Measurements from ENCODE around the gene PRDM16.

Gene PRDM16

DNA sequence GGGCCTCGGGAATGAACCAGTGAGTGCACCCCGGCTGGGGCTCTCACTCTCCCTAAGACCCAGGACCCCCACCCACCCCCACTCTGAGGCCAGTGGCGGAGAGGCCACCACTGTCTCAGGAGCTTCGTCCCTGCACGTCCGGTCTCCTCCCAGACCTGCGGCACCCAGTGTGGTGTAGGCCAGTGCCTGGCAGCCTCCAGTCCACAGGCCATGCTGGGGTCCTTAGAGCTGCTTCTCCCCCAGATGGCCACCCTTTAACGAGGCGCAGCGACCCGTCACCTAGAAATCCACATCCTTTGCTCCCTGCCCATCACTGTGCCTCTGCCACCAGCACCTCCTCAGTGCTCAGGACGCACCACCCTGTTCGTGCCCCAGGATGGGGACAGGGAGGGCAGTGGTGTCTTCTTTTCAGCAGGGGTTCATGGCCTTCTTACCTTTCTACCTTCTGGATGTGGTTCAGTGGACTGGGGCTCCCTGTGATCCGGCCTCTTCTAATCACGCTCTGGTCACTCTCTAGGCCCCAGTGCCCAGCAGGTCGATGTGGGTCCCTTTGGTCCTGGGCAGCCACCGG is 253.5 kb downstream of the PRDM16 start:
- no peak for DNase-seq (ENCODE audit: low read depth)

DNA sequence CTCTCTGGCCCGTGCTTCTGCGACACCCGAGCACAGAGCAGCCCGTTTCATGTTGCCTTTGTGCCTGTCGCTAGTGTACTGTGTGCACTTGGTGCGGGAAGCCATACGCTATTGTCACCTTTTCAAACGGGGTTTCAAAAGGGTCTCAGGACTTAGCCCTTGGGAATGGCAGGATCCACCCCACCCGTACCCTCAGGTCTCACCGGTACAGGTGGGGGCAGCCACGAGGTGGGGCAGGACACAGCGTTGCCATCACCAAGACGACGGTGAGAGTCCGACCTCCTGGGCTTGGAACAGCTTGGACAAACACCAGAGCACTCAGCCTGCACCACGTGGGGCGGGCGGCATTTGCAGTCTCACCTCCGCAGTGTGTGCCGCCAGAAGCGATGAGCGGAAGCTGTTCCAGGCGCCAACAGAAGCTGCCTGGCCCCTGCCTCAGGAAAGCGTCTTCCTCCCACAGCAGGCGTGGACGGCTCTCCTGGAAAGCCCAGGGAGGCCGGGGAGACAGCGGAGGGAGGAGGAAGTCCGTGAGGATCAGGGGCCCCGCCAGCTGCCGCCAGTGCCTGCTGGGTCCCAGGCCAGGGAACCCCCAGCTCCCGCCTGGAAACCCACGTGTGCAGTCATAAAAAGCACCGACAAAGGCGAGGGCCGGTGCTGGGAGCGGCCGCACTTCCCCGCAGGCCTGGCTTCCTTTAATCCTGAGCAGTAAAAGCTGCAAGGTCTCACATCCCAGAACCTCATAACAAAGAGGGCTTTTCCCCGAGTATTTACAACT is 254.2 kb downstream of the PRDM16 start:
- no peak for DNase-seq (ENCODE audit: low read depth)

DNA sequence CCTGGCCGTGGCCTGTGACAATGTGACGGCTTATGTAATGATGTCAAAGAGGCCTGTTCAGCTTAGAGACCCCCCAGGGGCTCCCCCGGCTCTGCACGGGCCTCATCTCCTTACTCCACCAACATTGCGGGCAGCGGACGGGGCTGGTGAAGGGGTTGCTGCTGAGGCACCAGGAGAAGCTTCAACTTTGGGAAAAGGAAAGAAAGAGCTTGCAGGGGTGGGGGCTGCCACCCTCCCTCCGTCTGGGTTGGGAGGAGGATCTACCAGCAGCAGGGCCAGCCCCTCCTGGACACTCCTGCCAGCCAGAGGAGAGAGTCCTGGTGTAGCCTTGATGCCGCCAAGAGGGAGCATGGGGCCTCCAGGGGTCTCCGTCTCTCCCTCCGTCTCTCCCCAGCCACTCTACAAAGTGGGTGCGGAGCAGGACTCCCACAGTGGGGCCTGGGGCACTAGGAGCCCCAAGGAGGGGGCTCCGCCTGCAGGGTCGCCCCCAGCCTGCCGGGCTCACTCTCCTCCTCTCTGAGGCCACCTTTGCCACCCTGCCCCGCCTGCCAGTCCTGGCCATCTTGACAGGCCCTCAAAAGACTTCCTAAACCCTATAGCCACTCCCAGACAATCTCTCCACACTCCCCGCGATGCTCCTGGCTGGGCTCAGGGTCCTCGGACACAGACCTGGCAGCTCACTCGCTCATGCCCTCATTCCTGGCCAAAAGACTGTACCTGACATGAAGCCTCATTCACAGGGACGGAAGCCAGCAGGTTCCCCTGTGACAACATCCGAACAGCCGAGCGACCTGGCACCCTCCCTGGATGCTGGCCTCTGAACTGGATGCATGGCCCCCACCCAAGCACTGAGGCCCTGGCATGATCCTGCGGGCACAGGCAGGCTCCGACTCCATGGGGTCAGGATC is 255.0 kb downstream of the PRDM16 start:
- DNase-seq (ENCODE audit: low read depth) = no peak

DNA sequence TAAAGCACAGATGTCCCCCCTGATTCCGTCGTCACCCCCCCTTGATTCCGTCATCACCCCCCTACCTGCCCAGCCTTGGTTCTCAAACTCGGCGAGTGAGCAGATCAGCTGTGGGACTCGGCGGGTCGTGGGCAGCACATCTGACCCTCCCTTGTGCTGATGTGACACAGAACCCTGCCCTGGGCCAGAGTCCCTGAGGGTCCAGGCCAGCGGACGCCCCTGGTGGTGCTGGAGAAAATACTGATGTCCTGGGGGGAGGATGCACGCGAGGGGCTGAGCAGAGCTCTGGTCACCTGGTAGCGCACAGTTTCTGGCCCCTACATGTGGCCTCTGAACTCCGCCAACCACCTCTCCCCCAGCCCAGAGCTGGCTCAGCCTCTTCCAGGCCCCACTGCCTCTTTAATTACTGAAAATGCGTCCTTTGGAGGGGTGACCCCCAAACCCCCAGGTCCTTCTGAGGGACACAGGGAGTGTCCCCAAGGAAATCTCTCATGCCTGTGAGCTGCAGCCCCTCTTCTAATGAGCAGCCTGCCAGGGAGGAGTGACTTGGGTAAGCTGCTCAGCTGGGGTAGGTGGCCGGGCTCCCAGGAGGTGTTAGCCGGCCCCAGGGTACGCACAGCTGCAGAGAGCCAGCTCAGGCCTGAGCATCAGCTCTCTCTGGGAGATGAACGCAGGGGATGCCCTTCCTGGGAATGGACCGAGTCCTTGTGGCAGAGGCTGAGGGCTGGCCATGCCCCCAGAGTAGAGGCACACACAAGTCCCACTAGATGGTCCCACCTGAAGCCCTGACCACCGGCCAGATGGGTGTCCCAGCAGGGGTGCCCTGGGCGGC is 255.9 kb downstream of the PRDM16 start:
- DNase-seq (ENCODE audit: low read depth) = no peak

DNA sequence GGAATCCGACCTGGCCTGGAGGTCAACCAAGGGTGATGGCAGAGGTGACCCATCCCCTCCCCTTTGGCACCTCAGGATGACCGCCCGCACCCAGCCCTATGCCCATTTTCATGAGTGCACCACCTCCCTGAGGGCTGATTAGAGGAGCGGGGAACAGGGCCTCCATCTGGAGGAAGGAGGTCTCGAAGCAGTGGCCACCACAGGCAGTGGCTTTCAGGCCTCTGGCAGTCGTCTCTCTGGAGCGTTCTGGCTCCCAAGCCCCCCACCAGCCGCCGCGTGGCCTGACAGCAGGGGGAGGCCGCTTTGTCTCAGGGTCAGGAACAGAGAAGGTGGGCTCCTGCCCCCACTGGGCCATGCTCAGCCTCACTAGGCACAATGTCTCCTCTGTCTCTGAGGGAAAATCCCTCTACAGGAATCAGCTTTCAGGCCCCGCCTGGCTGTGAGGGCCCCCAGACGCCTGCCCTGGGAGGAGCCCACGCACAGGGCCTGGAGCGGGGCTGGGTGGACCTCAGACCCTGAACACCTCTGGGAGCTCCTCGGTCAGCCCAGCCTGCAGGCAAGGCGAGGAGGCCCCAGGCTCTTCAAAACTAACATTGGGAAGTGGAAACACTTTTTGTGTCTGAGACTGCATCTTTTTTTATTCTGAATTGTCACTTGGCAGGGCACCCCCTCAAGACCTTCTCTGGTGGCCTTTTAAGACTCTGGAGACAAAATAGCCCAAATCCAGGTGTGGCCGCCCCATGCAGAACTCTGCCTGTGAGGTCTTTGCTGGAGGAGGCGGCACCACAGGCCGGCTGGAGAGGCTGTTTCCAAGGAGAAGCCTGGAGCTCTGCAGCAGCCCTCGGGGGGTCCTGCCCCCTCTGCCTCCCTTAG is 257.7 kb downstream of the PRDM16 start:
- no peak for DNase-seq (ENCODE audit: low read depth)

DNA sequence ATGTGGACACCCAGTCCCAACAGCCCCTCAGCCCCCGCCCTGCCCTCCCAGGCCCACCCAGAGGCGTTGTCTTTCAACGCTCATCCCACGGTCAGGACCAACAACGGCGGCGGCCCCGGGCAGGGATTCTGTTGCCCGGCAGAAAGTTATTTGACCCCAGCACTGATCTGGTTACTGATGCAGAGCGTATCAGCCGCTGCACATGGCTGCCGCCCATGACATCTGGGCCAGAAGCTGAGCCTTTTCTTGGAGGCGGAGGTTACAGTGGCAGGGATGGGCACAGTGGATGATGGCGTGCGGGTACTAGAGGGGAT is 258.3 kb downstream of the PRDM16 start:
- no peak for DNase-seq (ENCODE audit: low read depth)

DNA sequence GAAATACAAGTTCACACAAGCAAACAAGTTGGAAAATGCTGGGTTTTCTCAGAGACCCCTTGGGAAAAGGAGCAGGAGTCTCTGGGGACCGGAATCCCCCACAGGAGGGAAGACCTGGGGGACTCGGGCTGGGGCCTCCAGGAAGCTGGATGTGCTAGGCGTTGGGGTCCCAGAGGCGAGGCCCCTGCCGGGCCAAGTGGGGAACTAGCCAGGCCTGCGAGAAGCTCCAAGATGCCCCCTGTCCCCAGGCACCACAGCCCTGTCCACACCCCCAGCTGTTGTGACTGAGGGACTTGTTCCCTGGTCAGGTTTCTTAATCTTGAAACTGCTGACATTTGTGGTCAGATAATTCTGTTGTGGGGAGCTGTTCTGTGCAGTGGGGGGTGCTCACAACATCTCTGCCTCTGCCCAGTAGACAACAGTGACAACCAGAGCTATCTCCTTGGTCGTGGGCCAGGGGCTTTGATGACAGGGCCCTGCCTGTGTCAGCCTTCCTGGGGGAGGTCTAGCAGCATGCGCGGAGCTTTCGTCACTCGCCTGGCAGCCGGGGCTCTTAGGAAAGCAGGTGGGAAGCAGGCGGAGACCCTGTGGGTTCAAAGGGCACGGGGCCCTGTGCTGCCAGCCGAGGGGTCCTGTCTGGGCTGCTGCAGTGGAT is 259.1 kb downstream of the PRDM16 start:
- no peak for DNase-seq (ENCODE audit: low read depth)

DNA sequence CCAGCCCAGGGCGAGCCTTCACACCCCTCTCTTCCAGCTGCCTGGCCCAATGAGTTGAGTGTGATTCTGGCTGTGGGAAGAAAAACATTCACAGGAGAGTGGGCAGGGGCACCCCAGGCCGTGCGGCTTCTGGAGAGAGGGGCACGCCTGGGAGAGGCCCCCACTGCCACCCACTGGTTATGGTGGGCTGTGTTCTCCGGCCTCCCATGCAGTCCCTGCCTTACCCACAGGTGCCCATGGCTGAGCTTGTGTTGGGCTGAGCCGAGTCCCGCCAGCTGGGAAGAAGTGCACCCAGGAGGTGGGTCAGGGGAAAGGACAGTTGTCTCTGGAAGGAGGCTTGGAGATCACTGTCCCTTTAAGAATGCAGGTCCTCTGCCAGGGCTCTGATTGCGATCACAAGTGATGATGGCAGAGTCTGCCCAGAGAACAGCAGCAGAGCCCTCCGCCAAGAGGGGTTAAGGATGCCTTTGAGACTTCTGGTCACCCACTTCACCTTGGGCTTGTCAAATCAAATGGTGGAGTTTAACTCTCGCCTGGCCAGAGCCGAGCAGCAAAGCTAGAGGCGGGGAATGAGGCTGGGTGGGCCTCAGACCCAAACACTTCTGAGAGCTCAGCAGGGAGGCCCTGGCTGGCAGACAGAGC is 260.8 kb downstream of the PRDM16 start:
- DNase-seq (ENCODE audit: low read depth) = no peak

DNA sequence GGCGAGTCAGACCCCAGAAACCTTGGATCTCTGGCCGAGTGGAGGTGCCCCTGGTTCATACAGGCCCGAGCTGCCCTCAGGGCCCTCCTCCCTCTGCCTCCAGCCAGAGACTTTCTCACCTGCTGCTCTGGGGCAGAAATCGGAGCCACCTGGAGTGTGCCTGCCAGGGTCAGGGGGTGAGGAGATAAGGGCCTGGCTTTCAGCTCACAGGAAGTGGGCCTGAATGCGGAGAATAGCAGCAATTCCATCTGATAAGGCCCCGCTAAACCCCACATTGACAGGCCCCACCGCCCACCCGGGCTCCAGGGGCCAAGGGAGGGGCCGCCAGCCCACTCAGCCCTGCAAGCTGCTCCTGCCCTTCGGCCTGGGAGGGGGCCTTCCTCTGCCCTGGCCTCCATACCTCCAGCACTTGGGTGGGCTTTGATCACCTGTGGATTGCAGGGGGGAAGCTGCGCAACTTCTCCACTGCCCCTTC is 261.8 kb downstream of the PRDM16 start:
- DNase-seq (ENCODE audit: low read depth) = no peak

DNA sequence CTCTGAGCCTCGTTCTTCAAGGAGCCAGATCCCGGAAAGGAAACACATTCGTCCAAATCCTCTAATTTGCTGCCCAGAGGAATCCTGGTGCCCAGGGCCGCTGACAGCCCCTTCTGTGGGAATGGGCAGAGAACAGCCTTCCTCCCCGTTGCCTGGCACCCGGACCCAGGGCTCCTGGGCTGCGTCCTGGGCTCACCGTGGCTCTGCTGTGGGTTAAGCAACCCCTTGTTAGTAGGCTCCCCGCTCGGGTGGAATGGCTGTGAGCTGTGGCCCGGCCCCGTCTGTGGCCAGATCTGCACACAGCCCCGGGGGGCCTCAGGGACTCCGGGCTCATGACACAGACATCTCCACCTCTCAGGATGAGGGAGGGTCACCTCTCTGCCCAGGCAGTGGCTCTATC is 262.6 kb downstream of the PRDM16 start:
- DNase-seq (ENCODE audit: low read depth) = no peak

DNA sequence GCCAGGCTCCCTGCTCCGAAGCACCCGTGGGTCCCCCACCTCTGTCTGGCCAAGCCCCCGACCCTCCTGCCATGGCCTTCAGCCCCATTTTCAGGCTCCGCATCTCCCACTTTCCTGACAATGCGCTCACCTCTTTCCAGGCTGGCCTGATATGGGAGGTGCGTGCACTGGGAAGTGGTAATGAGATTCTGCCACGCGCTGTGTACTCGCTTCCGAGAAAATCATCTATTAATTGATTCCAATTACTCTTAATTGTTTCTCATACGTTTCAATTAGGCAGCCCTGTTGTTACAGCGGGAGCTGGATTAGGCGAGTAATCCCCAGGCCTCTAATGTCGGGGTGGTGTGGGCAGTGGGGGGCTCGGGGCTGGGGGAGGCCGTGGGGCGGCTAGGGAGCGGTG is 263.0 kb downstream of the PRDM16 start:
- no peak for DNase-seq (ENCODE audit: low read depth)

DNA sequence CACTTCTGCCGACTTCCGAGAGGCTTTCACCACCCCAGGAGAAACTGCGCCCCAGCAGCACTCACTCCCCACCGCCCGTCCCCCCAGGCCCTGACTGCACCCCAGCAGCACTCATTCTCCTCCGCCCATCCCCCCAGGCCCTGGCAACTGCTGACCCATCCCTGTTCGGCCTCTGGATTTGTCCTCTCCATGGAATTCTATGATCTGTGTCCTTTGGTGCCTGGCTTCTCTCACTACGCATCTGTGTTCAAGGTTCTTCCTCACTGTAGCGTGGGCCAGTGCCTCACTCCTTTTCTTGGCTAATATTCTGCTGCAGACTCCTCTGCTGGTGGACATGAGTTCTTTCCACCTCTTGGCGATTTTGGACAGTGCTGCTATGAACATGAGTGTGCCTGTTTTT is 263.7 kb downstream of the PRDM16 start:
- DNase-seq (ENCODE audit: low read depth) = no peak

DNA sequence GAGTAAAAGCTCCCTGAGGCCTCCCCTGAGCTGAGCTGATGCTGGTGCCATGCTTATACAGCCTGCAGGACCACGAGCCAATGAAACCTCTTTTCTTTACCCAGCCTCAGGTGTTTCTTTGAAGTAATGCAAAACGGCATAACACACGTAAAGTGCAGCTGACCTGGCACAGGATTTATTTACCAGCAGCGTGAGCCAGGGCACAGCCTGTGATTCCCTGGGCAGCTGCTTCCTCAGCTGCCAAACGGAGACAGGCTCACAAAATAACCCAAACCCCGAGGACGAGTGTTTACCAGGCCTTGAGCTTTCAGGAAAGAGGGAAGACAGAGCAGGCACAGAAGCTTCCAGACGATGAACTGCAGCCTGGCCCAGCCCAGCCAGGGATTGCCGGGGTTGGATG is 264.9 kb downstream of the PRDM16 start:
- DNase-seq (ENCODE audit: low read depth) = no peak

DNA sequence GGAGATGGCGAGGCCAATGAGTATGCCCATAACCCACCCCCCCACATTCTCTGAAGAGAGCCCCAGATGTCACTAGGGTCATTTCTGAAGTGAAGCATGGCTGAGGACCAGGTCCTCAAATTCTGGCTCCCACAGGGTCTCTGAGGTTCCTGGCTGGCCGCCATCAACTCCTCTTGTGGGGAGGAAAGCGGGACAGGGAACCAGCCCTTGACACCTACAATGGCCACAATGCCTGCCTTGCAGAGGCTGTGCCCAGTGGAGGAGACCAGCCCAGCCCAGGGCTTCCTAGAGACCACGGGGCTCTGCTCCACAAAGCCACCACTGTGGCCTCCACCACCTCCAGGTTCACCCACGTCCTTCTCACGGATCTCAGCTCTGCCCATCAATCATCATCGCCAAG is 265.4 kb downstream of the PRDM16 start:
- no peak for DNase-seq (ENCODE audit: low read depth)

DNA sequence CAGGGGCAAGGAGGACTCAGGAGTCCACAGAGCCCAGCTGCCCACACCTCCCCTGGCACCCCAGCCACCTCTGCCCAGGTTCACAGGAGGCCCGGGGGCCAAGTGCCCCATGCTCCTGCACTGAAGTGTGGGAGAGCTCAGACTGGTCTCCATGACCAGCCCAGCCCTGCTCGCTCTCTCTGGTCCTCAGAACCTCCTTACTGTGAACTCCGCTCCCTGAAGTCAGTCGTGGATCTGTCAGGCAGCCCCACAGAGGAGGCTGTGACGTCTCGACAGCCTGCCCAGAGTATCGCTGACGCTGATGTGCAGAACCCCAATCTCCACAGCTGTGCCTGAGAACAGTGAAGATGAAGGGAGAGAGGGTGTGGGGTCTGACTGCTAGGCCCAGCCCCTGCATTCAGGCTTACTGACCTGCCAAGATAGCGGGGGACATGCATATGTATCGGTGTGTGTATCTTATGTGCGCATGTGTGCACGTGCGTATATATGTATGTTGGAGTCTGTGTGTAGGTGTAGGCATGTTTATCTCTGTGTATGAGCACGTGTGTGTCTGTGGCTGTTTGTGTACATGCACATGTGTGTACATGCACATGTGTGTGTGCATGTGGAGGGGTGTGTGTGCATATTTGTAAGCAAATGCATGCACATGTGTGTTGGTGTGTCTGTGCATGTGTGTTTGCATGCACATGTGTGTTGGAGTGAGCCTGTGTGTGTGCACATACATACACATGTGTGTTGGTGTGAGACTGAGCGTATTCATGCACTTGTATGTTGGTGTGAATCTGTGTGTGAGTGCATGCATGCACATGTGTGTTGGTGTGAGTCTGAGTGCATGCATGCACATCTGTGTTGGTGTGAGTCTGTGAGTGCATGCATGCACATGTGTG is 267.0 kb downstream of the PRDM16 start:
- no peak for DNase-seq (ENCODE audit: low read depth)

DNA sequence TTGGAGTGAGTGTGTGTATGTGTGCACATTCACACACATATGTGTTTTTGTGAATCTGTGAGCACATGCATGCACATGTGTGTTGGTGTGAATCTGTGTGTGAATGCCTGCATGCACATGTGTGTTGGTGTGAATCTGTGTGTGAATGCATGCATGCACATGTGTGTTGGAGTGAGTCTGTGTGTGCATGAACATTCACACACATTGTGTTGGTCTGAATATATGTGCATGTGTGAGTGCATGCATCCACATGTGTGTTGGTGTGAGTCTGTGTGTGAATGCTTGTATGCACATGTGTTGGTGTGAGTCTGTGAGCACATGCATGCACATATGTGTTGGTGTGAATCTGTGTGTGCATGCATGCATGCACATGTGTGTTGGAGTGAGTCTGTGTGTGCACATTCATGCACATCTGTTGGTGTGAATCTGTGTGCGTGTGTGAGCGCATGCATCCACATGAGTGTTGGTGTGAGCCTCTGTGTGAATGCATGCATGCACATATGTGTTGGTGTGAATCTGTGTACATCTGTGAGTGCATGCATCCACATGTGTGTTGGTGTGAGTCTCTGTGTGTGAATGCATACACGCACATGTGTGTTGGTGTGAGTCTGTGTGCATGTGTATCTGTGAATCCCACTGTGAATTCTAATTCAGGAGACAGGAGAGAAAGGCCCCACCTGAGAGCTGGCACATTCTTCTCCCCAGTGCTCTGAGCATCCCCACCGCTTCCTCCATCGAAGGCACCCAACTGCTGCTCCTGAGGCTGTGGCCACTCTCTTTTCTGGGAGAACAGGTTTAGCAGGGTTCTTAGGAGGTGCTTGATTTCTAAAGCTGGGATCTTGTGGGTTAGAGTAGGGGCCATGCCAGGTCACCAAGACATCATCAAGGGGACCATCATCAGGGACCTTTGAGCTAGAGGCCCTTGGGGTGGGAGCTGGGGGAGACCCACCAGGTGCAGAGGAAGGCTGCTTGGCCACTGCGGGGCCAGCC is 267.9 kb downstream of the PRDM16 start:
- no peak for DNase-seq (ENCODE audit: low read depth)

DNA sequence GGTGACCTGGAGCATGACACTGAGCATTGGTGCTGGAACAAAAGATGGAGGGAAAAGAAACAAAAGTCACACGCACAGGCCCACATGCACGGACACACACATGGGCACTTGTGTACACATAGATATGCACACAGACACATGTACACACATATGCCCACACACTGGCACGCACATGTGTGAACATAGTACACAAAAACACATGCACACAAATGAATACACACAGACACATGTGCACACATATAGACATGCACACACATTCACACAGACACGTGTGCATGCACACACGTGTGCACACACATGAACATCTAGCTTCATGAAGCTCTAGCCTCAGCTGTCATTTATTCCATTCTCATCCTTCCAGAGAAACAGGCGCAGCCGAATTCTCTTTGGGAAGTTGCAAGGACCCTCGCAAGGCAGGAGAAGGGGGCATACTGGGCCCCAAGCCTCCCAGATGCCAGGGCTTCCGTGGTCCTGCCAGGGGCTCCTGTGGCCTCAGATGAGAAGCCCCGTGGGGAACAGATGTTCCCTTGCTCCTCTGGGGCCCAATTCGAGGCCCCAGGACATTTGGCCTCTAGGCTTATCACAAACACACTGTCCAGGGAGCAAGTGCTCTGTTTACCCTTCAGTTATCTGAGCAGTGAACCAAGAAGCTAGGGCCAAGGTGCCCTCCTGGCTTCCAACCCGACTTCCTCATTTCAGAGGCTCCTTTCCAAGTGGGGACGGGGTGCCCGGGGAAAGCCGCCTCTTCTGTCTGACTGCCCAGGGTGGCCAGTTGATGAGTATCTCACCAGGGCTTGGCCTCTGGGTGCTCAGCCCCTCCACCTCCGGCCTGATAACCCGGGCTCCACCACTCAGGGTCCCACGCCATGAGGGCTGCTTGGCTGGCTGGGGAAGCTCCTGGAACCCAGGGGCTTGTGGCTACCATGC is 269.1 kb downstream of the PRDM16 start:
- DNase-seq (ENCODE audit: low read depth) = no peak
